ENCODE results near the gene C2orf72.
"Not testable (repeated sequence)": the region's sequence is repeated elsewhere in the genome, so short reads cannot be mapped to it uniquely, and the experiment has no call there.

C2orf72 gene

DNA sequence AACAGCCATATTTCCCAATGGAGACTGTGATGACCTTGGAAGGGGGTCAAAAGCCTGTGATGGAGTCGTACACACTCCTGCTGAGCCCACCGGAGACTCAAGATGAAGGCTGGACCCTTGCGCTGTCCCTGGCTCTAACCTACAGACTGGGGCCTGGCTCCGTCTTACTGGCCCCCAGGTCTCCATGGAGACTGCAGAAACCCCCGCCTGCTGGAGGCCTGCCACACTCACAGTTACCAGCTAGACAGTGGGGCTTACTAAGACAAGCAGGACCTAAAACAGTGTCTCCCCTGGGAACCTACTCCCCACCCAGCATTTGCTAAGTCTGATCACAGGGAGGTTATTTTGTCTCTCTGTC, 9.6 kb downstream of the C2orf72 start:
- DNase-seq (ENCODE audit: low read depth in 2 of 2): no peak

DNA sequence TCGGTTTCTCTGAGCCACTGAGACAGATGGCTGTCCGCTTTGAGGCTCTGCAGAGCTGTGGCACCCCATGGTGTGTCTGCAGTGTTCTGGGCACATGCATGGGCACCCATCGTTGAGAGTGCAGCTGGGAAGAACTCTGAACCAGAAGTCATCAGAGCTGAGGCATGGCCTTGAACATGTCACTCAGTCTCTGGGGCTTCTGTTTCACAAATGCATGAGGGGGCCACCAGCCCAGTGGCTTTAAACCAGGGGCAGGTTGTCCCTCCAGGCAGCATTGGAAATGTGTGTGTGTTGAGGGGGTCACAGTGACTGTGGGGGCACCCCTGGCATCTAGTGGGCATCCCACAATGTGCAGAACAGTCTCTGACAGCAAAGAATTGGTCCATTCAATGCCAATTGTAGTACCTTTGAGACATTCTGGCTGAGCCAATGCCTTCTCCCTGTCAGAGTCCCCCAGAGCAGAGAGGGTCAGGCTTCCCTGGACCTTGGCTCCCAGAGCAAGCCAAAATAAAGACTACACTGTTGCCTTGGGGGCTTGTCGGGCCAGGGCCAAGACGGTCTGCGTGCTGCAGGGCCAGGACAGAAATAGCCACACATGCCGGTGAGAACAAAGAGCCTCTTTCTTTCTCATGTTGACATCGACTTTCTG, 10.1 kb downstream of the C2orf72 start:
- no peak for DNase-seq (ENCODE audit: low read depth in 2 of 2)

GRCh38 chr2:231047923-231048915, 10.9 kb downstream of the C2orf72 start:
- no peak for DNase-seq (ENCODE audit: low read depth in 2 of 2)

DNA sequence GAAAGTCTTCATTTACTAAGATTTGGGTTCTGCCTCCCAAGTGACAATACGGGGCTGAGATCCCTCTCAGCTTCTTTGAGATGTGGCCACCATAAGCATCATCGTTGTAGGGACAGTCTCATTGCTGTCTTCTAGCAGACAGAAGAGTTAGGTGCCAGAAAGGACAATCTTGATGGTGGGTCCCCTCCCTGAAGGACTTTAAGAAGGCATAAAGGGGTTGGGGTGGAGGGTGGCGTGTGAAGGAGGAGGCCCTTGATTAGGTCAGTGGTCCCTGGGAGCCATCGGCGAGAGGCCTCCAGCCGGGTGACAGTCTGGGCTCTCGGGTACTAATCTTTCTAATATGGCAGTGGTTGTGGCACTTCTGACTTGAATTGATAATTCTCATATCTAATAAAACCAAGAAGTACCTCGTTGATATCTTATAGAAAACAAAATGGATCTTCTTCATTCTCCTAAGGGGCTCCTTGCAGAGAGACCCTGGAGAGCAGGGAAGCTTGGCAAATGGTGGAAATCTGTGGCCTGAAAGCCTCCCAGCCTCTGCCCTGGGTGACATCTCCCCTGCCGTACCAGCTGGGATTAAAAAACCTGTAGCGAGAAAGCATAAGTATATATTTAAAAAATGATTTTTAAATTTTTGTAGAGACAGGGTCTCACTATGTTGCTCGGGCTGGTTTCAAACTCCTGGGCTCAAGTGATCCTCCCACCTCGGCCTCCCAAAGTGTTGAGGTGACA, 12.1 kb downstream of the C2orf72 start:
- DNase-seq (ENCODE audit: low read depth in 2 of 2): no peak

- no peak for DNase-seq (ENCODE audit: low read depth in 2 of 2)
Observed at GRCh38 chr2:231050018-231050901, 12.9 kb downstream of the C2orf72 start.

- no peak for DNase-seq (ENCODE audit: low read depth in 2 of 2)
Observed at GRCh38 chr2:231051116-231051515, 13.8 kb downstream of the C2orf72 start.

- peak; percentile 53 to 58 for DNase-seq (ENCODE audit: low read depth in 2 of 2)
Observed at GRCh38 chr2:231052494-231053451, 15.4 kb downstream of the C2orf72 start.

DNA sequence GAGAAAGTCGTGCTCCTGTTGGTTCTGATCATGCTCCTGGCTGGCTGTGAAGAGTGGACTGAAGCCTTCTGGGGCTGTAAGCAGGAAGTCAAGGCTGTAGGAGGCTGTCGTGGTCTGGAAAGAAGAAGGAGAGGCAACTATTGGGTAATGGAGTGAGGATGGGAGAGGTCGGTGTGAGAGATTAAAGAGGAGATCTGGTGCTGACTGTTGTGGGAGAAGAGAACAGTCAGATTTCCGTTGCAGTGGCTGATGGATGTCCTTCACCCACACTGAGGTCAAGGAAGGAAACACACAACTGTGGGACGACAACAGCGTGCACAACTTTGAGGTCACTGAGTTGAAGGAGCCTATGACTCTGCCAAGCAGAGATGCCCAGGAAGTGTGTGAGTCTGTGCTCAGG, 16.5 kb downstream of the C2orf72 start:
- DNase-seq (ENCODE audit: low read depth in 2 of 2): no peak

DNA sequence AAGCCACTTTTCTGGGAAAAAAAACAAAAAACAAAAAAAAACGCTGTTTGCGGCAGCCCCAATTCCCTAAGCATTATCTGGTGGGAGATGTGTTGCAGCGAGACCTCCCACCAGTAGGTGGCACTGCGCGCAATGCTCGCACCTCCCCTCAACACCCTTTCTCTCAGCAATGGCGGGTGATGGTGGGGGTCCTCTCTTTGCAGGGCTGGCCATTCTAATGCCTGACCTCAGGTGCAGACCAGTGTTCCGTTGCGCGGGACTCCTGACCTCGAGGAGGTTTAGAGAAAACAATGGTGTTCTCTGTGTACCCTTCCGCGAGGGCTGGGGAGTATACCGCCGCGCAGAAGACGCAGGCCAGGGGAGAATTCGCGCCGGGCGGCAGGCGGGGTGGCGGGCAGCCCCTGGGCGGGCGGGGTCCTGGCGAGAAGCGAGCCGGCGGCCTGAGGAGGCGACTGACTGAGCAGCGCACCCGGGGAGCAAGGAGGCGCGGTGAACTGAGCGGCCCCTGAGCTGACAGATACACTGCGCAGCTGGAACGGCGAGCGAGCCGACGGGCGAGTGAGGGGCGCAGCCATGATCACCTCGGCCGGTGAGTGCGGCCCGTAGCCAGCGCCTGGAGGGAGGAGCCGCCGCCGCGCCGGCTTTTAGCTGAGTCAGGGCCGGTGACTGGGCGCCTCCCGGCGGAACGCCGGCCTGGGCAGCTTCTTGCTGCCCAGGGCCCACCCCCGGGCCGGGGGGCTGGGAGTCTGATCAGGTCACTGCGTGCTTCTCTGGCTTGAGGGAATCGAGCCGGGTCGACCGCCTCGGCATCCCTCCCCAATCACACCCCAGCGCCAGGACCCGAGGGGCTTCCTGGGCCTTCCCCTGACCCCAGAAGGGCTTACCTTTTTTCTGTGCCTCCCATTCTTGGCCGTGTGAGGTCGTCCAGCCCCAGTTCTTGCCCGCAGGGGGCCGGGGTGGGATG, 19.4 kb downstream of the C2orf72 start, which contains the start of gene PSMD1:
Gene PSMD1 (plus strand): TSS at position 415 of the 964 bp plus-strand sequence. CDS start 159 bp downstream, at position 574.
- peak; percentile 85 to 87 for DNase-seq (ENCODE audit: low read depth in 2 of 2)

GRCh38 chr2:231057590-231057989, 20.3 kb downstream of the C2orf72 start:
- no peak for DNase-seq (ENCODE audit: low read depth in 2 of 2)

DNA sequence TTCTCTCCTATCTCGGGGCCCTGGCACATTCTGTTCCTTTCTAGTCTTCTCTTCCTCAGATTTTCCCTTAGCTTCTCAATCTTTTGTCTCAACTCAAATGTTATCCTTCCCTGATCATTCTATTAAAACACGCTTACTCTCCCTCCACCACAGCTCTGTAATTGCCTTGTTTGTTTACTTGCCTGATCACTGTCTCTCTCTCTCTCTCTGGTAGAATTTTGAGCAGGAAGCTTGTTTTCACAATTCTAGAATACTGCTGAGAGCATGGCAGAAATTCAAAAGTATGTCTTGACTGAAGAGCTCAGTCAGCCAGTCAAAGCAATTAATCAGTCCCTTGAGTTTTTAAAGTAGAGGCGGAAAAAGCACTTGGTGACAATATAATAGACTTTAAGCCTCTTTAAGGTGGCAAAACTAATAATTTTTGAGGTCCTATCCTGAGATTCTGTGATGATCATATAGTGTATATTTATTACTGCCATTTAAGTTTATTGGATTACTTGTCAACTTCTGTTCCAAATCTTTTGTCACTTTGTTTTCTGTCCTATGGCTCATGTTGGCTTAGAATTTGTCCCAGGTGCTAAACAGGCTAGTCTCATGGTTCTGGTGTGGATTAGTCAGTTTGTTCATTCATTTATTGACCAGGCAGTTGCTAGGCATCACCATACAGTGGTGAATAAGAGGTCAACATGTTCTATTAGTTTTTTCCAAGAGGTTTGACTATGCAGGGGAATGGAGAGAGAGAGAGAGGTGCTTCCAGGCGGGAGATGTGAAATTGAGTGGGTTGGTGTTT, 21.6 kb downstream of the C2orf72 start:
- no peak for DNase-seq (ENCODE audit: low read depth in 2 of 2)

- no peak for DNase-seq (ENCODE audit: low read depth in 2 of 2)
Observed at GRCh38 chr2:231059756-231060155, 22.4 kb downstream of the C2orf72 start.

- DNase-seq (ENCODE audit: low read depth in 2 of 2): no peak
Observed at GRCh38 chr2:231062776-231063175, 25.5 kb downstream of the C2orf72 start.

GRCh38 chr2:231063347-231063746, 26.0 kb downstream of the C2orf72 start:
- no peak for DNase-seq (ENCODE audit: low read depth in 2 of 2)

DNA sequence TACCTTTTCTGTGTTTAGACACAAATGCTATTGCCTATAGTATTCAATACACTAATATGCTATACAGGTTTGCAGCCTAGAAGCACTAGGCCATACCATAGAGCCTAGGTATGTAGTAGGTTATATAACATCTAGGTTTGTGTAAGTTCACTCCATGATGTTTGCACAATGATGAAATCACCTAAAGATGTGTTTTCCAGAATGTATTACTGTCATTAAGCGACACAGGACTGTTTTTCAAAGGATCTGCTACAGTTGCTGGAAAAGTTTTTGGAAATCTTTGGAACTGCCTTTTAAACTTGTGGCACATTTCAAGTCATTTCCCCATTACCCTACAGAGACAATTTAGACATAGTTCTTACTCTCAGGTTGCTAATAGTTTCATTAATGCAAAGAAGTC, 28.6 kb downstream of the C2orf72 start:
- no peak for DNase-seq (ENCODE audit: low read depth in 2 of 2)

GRCh38 chr2:231067531-231067930, 30.2 kb downstream of the C2orf72 start:
- DNase-seq (ENCODE audit: low read depth in 2 of 2): not testable (repeated sequence)

DNA sequence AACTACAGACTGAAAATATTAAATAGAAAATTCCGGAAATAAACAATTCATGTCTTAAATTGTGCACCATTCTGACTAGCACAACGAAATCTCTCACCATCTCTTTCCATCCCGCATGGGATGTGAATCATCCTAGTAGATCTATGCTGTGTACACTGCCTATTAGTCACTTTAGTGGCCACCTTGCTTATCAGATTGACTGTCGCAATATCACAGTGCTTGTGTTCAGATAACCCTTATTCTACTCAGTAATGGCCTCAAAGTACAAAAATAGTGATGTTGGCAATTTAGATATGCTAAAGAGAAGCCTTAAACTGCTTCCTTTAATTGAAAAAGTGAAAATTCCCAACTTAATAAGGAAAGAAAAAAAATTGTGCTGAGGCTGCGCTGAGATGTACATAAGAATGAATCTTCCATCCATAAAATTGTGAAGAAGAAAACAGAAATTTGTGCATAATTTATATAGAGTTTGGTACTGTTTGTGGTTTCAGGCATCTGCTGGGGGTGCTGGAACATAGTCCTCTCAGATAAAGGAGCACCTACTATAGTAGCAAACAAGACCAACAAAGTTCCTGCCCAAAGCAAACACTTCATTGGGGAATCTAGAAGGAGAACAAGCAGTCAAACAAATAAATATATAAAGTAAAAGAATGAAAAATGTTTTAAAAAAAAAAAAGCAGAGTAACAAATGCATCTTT, 31.4 kb downstream of the C2orf72 start:
- DNase-seq (ENCODE audit: low read depth in 2 of 2): no peak

All from fibroblast of skin of left quadriceps (primary cell).